NCI-H345 treated with DMSO at 0.1 percent for 48 hours (cell line): Measurements from ENCODE around the gene RPL12.

Experiments used
- DNase-seq: peaks from one replicate; lab custom pipeline; 2025; ENCODE audit not compliant: unreplicated experiment; lab: John Stamatoyannopoulos, UW

Gene RPL12

DNA sequence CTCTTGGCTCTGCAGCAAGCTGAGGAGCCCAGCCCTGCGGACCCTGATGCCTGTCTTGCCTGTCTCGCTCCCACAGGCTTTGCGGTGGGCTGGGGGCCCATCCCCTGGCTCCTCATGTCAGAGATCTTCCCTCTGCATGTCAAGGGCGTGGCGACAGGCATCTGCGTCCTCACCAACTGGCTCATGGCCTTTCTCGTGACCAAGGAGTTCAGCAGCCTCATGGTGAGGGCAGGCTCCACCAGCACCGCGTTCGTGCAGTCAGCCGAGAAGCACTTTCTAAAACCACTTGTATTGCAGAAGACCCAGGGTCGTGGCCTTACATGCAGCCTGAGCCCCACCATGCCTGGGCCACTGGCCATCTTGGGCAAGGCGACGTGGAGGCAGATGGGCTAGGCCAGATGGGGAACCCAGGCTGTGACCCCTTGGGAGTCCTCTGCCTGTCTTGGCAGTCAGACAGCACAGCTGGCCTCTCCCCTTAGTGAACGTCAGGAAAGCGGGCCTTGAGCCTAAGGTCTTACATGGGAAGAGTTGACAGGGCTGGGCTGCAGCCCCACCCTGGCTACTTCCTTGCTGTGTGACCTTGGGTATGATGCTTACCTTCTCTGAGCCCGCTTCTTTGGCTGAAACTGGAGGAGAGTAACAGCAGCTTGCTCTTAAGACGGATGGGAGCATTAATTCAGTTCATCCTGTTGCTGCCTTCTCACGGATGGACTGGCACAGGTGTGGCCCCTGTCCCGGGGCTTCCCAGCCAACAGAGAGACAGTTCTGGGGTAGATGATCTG is 45.7 kb downstream of the RPL12 start:
- no peak for DNase-seq

GRCh38 chr9:127404631-127405030 is 46.6 kb downstream of the RPL12 start:
- DNase-seq, result no peak

DNA sequence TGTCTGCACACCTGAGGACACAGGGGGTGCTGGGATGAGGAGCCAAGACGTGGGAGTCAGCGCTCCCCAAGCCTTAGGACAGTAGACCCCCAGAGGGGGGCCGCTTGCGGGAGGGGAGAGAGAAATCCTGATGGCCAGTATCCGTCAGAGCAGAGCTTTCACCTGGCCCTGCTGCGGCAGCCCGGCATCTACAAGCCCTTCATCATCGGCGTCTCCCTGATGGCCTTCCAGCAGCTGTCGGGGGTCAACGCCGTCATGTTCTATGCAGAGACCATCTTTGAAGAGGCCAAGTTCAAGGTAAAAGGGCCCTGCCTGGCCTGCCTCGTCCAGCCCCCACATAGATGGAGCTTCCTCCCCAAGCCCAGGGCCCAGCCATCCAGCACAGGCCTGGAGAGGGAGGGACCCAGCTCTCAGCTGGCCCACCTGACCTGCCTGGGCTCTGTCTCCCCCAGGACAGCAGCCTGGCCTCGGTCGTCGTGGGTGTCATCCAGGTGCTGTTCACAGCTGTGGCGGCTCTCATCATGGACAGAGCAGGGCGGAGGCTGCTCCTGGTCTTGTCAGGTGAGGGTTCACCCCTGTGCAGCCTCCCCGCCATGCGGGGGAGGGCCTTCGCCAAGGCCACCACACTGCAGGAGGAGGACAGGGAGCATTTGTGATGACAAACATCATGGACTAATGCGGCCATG is 47.6 kb downstream of the RPL12 start:
- no peak for DNase-seq

DNA sequence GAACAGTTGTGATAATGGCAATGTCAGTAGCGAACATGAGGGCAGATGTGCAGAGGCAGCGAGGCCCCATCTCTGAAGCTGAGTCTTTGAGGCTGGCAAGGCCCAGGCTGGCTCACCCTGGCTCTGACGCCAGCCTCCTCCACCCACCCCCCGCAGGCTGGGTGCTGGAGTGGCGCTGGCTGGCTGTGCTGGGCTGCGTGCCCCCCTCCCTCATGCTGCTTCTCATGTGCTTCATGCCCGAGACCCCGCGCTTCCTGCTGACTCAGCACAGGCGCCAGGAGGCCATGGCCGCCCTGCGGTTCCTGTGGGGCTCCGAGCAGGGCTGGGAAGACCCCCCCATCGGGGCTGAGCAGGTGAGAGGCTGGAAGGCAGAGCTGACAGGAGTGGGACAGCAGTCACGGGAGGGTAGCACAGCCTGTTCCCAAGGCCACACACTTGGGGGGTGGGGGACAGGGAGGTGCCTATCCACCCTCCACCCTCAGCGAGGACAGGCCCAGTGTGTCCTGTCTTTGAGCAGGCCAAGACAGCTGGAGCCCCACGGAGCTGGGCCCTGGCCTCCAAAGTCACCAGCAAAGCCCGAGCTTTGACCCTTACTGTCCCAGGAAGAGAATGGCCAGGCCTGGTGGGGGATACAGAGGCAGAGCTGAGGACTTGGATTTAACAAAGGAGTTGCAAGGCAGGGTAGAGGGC is 48.7 kb downstream of the RPL12 start:
- DNase-seq, result no peak

DNA sequence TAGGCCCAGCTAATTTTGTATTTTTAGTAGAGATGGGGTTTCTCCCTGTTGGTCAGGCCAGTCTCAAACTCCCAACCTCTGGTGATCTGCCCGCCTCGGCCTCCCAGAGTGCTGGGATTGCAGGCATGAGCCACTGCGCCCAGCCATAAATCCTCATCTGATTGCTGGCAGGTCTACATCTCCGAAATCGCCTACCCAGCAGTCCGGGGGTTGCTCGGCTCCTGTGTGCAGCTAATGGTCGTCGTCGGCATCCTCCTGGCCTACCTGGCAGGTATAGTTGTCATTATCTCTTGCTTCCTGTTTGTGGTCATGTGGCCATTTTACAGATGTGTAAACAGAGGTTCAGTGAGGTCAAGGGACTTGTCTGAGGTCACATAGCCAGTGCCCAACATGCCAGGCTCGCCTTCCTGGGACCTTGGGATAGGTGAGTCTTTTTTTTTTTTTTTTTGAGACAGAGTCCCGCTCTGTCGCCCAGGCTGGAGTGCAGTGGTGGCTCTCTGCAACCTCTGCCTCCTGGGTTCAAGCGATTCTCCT is 51.4 kb downstream of the RPL12 start:
- DNase-seq, result no peak

DNA sequence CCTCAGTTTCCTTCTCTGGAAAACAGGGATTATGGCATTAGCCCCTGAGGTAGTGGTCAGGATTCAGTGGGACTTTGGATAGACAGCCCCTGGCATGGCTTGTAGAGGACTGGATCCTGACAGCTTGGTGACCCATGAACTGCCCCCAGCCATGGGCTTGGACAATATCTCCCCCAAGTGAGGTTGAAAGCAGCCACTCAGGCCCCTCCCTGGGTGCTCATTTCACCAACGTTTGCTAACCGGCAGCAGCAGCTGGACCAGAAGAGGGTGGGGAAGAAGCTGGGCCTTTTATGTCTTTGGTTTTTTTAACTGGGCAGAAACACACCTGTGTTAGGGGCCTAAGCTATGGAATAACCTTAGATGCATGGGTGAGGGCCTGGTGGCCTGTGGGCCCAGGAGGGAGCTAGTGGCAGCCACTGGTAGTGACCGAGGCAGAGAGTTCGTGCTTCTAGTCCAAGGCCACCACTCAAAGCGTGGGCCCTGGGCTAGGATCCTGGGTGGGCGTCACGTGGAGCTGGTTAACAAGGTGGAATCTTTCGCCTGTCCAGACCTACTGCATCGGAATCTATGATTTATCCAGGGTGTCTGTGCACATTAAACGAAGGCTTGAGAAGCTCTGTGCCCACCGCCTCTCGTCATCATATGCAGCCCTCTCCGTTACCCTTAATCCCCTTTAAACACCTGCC is 52.3 kb downstream of the RPL12 start:
- no peak for DNase-seq

DNA sequence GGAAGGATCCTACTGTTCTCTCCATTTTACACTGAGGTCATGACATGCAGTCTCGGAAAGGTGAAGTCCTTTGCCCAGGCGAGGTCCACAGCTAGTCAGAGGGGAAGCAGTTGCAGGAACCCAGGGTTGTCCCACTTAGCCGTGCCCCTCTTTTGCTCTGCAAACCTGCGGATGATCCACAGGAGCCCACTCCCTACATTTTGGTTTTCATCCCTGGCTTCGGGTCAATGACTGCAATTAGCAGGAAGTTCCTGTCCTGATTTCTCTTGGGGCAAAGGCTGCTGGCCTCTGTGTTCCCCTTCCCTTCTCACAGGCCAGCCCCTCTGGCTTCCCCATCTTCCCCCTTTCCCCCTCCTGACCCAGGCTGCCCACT is 52.9 kb downstream of the RPL12 start:
- DNase-seq, result no peak
